H4 (cell line): Measurements from ENCODE around the gene SAMD1. TPM values are rescaled to one million over a fixed set of nuclear protein-coding genes. Genes with fewer than 3 reads are reported as not detected.

Source experiments
- DNase-seq: peaks from one replicate; pipeline ENCODE4 v3.0.0-alpha.2; 2015; ENCODE audit warnings: low spot score
- total RNA-seq: library from RNA; depleted of rRNA; stranded (reverse); fragments of >200 nt; shearing (Covaris generic); gene quantifications from 2 replicates; pipeline ENCODE4 v1.2.3, GENCODE V29; 2014; rRNA removed

The SAMD1 gene
- 20.0 and 21.8 TPM in 2 replicates for total RNA-seq

DNA sequence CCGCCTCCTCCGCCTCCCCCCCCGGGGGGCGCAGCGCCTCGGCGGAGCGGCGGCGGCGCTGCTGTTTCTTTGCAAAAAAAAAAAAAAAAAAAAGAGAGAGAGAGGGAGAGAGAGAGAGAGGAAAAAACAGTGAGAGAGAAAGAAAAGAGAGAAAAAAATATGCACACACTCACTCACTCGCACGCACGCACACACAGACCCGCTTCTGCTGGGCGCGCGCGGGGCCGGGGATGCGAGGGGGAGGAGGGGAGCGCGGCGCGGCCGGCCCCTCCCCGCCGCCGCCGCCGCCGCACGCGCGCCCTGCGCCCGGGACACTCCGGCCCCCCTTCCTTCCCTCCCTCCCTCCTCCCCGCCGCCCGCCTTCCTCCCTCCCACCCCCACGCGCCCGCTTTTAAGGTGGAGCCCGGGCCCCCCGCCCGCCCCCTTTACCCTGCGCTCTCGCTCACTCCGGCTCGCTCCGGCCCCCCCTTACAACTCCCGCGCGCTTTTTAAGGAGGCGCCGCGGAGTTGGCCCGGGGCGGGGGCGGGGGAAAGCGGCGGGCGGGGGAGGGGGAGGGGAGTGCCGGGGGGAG, at the start of gene SAMD1:
SAMD1 (minus strand) TSS at position 243 of the 572 bp plus-strand sequence.
- peak; percentile 75 for DNase-seq

- no peak for DNase-seq
Measured at GRCh38 chr19:14139944-14140343, 49.4 kb upstream of the SAMD1 start.

GRCh38 chr19:14138576-14139265, 48.2 kb upstream of the SAMD1 start:
- no peak for DNase-seq

GRCh38 chr19:14136509-14137281, 46.1 kb upstream of the SAMD1 start, which contains the start of gene ASF1B:
ASF1B (minus strand) TSS chr19:14136589; CDS start chr19:14136456, 133 bp downstream.
- peak; percentile 100 for DNase-seq

- DNase-seq: no peak
Measured at GRCh38 chr19:14135985-14136508, 45.5 kb upstream of the SAMD1 start.

DNA sequence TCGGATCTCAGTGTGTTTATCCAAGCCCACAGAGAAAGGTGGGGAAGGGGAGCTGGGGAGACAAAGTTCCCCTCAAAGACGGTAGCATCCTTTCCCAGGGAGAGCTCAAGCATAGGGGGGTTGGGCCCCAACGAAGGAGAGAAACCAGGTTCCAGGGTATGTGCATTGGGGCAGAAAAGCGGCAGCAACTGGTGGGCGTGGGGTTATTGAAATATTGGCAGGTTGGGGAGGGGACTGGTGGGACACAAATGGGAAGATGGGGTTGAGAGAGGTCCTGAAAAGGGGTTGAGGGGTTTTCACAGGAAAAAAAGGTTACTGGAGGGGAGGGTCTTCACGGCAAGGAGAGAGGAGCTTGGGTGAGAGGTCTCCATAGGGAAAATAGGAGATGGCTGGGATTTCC, 44.8 kb upstream of the SAMD1 start:
- no peak for DNase-seq

- no peak for DNase-seq
Measured at GRCh38 chr19:14127929-14128509, 37.5 kb upstream of the SAMD1 start.

DNA sequence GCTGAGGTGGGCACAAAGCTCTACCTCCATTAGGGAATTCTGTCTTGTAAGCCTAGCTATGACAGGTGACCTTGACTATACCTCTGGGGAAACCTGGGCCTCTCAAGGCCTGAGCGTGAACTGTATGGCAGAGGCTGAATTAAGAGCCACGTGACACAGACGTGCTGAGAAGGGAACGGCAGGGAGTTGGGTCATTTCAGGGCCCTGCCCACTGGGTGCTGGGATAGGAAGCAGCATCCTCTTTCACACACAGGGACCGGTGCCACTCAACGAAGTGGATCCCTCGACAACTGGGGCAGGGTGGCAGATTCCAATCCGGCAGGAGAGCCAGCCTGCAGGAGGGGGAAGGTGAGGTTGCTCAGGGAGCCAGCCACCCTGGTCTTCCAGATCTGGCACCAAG, 36.6 kb upstream of the SAMD1 start:
- no peak for DNase-seq

DNA sequence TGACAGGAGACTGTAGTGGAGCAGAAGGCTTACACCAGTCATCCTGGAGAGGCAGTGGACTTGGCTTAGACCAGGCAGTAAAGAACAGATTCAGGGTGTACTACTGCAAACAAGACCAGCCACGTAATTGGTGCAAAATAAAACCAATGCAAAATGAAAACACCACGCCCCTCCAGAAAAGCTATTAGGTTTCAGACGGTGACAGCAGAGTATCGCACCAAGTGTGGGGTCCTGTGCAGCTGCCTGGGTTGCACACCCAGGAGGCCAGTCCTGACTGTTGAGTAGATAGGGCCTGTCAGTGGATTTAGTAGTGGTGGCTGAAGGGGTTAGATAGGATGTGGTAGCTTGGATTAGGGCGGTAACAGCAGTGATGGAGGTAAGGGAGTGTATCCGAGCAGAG, 32.4 kb upstream of the SAMD1 start:
- DNase-seq: no peak

GRCh38 chr19:14120497-14120780, 29.9 kb upstream of the SAMD1 start:
- DNase-seq: no peak

- no peak for DNase-seq
Measured at GRCh38 chr19:14119644-14120496, 29.3 kb upstream of the SAMD1 start.

GRCh38 chr19:14119146-14119545, 28.6 kb upstream of the SAMD1 start:
- DNase-seq: no peak

DNA sequence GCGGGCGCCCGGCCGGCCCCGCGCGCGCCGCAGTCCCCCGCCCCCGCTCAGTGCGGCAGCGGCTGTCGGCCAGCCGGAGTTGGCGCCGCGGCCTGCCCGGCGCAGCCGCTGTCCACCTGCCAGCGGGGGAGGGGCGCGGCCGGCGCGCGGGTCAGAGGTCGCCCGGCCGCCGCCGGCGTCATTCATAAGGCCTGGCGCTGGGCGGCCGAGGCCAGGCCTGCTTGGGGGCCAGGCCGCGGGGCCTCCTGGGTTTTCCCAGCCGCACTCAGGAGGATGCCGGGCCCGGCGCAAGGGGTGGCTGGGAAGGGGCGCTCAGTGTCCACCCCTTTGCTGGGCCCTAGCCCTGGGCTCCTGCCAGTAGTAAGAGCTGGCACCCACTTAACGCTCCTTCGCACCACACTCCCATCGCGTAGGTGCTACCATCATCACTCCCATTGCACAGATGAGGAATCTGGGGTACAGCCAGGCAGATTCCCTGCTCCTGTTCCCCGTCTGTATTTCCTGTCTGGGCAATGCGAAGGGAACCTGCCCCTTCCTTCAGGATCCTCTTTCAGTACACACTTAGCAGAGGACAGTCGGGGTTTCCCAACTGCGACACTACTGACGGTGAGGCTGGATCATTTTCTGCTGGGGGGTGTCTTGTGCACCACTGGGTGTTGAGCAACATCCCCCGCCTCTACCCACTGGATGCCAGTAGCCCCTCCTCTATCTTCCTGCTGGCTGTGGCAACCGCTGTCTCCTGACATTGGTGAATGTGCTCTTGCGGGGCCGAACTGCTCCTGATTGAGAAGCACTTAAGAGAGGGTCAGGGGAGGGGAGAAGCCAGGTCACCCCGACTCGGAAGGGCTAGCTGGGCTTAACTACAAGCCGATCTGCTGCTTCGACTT, 27.9 kb upstream of the SAMD1 start:
- no peak for DNase-seq

DNA sequence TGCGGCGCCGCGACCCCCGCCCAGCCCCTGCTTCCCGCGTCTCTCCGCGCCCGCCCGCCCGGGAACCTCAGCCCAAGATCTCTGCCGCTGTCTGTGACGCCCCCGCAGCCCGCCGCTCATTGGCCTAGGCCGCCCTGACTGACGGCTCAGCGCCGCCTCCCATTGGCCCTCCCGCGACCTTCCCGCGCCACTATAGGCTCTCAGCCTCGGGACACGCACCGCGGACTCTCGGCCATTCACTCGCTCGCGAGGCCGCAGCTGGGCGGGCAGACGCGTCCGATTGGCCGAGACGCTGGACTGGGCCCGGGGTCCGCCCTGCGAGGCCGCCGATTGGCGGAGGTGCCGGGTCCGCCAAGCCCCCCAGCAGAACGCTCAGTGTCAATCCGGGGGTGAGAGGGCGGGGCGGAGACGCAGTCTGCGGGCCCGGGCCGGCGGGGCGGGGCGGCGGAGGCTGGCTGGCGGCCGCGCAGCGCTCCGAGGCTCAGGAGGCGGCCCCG, 27.2 kb upstream of the SAMD1 start, which contains the start of gene PRKACA:
PRKACA (minus strand) TSS at position 95 of the 497 bp plus-strand sequence. CDS start 215 bp downstream, outside the sequence.
- DNase-seq: peak; percentile 99

DNA sequence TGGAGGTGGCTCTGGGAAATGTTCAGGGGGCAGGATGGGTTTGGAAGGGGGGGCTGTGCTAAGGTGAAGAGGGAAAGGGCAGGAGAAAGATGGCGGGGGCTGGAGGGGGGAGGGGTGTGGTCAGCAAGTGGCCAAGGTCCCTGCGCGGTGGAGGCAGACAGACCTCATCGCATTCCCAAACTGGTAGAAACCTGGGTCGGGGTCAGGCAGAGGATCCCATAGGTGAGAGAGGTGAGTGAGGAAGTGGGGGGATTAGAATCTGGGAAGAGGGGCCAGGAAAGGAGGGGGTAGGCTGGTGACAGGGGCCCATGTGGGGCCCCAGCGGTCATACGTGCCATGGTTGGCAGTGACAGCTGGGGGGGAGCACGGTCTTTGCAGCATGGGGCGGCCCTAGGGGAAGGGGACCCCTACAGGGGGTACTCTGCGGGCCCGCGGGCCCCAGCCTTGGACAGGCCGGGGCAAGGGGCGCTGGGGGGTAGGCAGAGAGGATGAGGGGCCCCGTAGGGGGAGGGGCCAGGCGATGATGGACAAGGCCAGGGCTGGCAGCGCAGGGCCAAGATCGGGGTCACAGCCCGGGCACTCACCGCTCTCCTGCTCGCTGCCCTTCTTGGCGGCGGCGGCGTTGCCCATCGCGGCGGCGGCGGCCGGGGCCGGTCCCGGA, 26.5 kb upstream of the SAMD1 start:
- no peak for DNase-seq

- DNase-seq: no peak
Measured at GRCh38 chr19:14116525-14116917, 26.0 kb upstream of the SAMD1 start.

GRCh38 chr19:14115756-14116155, 25.2 kb upstream of the SAMD1 start:
- no peak for DNase-seq

- no peak for DNase-seq
Measured at GRCh38 chr19:14114854-14115253, 24.3 kb upstream of the SAMD1 start.

GRCh38 chr19:14114439-14114838, 23.9 kb upstream of the SAMD1 start:
- no peak for DNase-seq
